ENCODE results near the gene TIMMDC1.

The TIMMDC1 gene, protein sequence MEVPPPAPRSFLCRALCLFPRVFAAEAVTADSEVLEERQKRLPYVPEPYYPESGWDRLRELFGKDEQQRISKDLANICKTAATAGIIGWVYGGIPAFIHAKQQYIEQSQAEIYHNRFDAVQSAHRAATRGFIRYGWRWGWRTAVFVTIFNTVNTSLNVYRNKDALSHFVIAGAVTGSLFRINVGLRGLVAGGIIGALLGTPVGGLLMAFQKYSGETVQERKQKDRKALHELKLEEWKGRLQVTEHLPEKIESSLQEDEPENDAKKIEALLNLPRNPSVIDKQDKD

GRCh38 chr3:119498186-119499011 is at the start of gene TIMMDC1:
TSS of gene TIMMDC1 (plus strand) at chr3:119498547. CDS start at chr3:119498734, 187 bp downstream.
- peak; percentile 99 for DNase-seq (ENCODE audit: low spot score)

GRCh38 chr3:119453822-119454221 is 44.5 kb upstream of the TIMMDC1 start:
- no peak for DNase-seq (ENCODE audit: low spot score)

- no peak for DNase-seq (ENCODE audit: low spot score)
These were observed 41.9 kb upstream of the TIMMDC1 start for GRCh38 chr3:119456469-119456868.

DNA sequence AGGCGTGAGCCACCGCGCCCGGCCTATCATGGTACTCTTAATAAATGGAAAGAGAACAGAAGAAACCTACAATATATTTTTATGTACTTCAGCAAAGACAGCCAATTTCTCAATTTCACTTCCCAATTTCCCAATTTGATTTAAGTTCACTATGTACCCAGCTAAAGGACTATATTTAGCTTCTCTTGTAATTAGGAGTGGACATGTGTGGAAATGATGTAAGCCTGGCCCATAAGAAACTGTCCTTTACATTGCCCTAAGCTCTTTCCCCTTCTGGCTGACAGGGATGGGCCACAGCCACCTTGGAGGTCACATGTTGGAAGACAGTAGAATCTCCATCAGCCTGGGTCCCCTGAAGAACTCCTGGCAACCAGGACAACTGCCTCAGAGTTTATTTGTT is 41.1 kb upstream of the TIMMDC1 start:
- no peak for DNase-seq (ENCODE audit: low spot score)

DNA sequence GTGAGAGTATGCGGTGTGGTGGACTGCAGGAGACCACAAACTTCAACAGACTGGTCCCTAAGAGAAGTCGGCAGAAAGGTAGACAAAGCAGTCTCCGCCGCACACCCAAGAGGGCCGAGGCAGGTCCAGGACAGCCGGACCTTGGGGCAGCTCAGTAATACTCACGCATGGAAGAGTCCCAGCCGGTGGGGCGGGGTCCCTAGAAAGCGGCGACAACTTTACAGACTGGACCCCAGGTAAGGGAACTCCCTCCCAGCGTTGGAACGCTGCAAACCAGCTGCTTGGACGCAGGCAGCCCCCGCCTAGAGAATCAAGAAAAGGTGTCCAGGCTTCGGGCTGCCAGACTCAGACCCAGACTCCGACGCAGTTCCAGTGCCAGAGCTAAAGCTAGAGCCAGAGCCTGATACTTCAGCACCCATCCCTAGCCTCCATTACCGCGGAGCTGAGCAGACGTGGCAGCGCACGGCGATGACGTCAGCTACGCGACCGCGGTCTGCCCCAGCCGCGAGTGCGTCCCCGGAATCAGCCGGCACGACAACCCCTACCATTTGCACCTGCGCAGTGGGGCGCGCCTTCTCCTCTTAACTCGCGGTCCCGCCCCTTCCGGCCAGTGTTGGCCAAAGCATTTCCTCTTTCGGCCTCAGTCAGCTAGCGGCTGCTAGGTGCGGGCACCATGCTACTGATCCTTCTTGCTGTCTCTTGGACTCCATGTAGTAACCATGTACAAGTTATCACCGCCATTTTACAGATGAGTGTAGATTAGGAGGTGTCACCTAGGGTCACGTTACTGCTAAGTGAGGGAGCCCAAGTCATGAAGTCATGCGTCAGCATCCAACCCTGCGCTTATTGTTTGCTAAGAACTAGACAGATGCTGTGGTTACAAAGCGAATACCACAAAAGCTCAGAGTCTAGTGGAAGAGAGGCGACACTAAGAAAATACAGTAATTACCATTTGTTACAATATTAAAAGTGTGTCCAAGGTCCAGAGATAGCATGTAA is 34.9 kb upstream of the TIMMDC1 start, which contains the start of gene TMEM39A:
Gene TMEM39A, minus strand, starts transcription at position 445 of the 999 bp plus-strand sequence. CDS start 1,541 bp downstream, outside the sequence.
- DNase-seq (ENCODE audit: low spot score): peak; percentile 99

GRCh38 chr3:119468041-119468440 is 30.3 kb upstream of the TIMMDC1 start:
- DNase-seq (ENCODE audit: low spot score): no peak

- DNase-seq (ENCODE audit: low spot score): peak; percentile 22
These were observed 28.7 kb upstream of the TIMMDC1 start for GRCh38 chr3:119469418-119470189.

- no peak for DNase-seq (ENCODE audit: low spot score)
These were observed 27.5 kb upstream of the TIMMDC1 start for GRCh38 chr3:119470866-119471265.

GRCh38 chr3:119481079-119481478 is 17.3 kb upstream of the TIMMDC1 start:
- no peak for DNase-seq (ENCODE audit: low spot score)

DNA sequence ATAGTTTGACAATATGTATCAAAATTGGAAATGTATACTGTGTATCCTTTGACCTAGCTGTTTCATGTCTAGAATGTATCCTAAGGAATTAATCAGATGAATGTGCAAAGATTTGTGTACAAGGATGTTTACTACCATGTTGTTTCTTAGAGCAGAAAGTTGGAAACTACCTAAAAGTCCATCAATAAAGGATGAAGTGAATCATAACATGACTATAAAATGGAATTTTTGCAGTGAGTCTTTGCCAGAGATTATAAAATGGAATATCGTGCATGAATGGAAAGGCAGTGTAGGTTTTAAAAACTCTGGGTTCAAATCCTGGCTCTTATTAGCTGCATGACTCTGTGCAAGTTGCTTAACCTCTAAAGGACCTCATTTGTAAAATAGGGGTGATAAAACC is 15.2 kb upstream of the TIMMDC1 start:
- DNase-seq (ENCODE audit: low spot score): no peak

DNA sequence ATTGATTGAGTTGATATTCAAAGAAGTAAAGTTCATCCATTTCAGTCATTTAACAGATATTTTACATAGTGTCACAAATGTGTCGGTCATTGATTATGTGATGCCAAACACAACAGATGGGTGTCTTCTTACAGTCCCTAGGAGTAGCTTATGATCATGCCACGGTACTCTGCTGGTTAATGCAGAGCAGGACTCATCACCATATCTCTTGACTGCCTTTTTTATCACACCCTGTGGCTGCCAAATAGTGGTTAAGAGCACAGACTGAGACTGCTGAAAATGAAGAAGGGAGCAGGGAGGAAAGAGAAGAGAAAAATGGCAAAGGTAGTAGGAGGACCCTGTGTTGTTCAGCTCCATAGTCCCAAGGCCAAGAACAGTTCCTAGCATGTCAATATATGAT is 12.8 kb upstream of the TIMMDC1 start:
- DNase-seq (ENCODE audit: low spot score): no peak

- DNase-seq (ENCODE audit: low spot score): no peak
These were observed 8.2 kb upstream of the TIMMDC1 start for GRCh38 chr3:119490153-119490552.

DNA sequence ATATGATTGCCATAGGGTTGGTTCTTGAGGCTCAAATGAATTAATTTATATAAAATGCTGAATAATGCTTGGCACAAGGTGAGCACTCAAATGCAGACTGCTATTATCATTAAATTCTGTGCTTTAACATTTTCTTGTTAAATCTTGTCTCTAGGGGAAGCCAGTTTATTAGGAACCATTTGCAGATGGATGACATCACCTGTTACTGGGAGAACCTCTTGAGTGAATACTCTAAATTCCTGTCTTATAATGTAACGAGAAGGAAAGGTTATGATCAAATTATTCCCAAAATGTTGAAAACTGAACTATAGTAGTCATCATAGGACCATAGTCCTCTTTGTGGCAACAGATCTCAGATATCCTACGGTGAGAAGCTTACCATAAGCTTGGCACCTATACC is 6.2 kb upstream of the TIMMDC1 start:
- no peak for DNase-seq (ENCODE audit: low spot score)

DNA sequence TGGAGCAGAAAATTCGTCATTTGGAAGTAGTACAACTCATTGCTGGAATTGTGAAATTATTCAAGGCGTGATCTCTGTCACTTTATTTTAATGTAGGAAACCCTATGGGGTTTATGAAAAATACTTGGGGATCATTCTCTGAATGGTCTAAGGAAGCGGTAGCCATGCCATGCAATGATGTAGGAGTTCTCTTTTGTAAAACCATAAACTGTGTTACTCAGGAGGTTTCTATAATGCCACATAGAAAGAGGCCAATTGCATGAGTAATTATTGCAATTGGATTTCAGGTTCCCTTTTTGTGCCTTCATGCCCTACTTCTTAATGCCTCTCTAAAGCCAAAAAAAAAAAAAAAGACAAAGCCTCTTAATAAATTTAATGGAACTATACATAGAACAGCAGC is 5.5 kb upstream of the TIMMDC1 start:
- DNase-seq (ENCODE audit: low spot score): no peak

- no peak for DNase-seq (ENCODE audit: low spot score)
These were observed 3.8 kb upstream of the TIMMDC1 start for GRCh38 chr3:119494597-119494996.

DNA sequence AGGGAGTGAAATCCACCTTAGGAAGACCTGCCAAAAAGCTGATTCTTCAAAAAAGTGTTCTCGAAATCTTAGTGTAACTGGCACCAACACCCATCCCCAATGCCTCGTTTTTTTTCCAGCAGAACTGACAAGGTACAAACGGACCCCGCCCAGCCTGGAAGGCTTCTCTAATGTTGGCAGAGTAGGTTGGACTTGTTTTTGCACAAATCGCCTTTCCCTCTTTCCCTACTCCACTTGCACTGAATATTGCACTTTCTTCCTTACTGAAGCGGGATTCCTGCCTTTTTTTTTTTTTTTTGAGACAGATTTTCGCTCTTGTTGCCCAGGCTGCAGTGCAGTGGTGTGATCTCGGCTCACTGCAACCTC is 544 bp upstream of the TIMMDC1 start:
- peak; percentile 24 for DNase-seq (ENCODE audit: low spot score)

DNA sequence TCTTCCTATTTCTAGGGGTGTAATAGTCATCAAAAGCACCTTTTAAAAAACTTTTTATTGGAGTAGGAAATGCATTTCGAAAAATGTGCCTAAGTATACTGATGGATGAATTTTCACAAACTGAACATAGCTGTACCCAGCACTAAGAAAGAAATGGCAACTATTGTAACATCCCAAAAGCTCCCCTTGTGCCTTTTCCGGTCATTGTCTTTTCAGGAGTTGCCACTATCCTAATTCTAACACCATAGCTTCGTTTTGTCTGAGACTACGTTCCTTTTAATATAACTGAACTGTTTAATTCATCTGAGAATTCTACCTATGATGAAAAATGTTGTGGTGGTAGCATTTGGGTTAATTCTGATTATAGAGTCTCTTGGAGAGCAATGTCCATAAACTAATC is 1.9 kb downstream of the TIMMDC1 start:
- no peak for DNase-seq (ENCODE audit: low spot score)

GRCh38 chr3:119500901-119501300 is 2.6 kb downstream of the TIMMDC1 start:
- no peak for DNase-seq (ENCODE audit: low spot score)

DNA sequence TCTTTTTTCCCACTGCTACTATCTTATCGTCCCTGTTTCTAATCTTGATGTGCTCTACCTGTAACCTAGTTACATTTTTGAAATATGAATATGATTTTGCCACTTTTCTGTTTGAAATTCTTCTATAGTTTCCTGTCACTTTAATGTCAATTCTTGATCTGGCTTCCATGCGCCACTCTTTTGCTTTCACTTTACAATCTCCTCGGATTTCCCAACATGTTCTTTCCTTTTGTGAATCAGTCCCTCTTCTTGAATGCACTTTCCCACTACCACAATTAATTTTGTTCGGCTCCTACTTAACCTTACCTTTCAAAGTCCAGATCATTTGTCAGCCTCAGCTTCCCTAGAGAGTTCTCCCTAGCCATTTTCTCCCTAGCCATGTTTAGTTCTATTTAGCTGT is 8.3 kb downstream of the TIMMDC1 start:
- no peak for DNase-seq (ENCODE audit: low spot score)

- no peak for DNase-seq (ENCODE audit: low spot score)
These were observed 9.1 kb downstream of the TIMMDC1 start for GRCh38 chr3:119507404-119507803.

GRCh38 chr3:119508172-119508845 is 10.0 kb downstream of the TIMMDC1 start:
- no peak for DNase-seq (ENCODE audit: low spot score)
